Keratinocyte (primary cell): Measurements from ENCODE around the gene ACBD3.

Source experiments
- CTCF ChIP-seq, 3 experiments: IDR thresholded peaks in 1 of 3; conservative IDR thresholded peaks in 1 of 3; optimal IDR thresholded peaks in 1 of 3; 2 replicates in 2 of 3; 3 replicates in 1 of 3; pipeline versions ENCODE3 to v1.5.1; 2011; ENCODE audit warnings: low read length in 3 of 3, mild to moderate bottlenecking in 3 of 3, moderate library complexity in 2 of 3, control low read depth in 1 of 3, inconsistent platforms in 1 of 3; ENCODE audit not compliant: insufficient read depth in 2 of 3; ENCODE audit errors: extremely low read depth in 1 of 3
- EZH2 ChIP-seq: IDR thresholded peaks from one replicate; pipeline ENCODE4 v1.6.1; 2012; ENCODE audit warnings: inconsistent platforms, mild to moderate bottlenecking, low read length, moderate library complexity

GRCh38 chr1:226207048-226207447 lies 20.5 kb upstream of the ACBD3 start:
- no peak for TF ChIP-seq EZH2
- TF ChIP-seq CTCF (optimal IDR thresholded peaks at IDR 0.05 in 1 of 3, IDR thresholded peaks at IDR 0.05 in 1 of 3, conservative IDR thresholded peaks at IDR 0.05 in 1 of 3; ENCODE audit: extremely low read depth in 1 of 3, insufficient read depth in 2 of 3, low read length in 3 of 3), result no peak
